EH (cell line): ENCODE measurements around the gene CCNY.
"Not testable (repeated sequence)": the region's sequence is repeated elsewhere in the genome, so short reads cannot be mapped to it uniquely, and the experiment has no call there.

ENCODE experiments used
- DNase-seq: peaks from one replicate; pipeline ENCODE4 v3.0.0-alpha.2; 2015; ENCODE audit warnings: low read depth

The CCNY gene

GRCh38 chr10:35518187-35518586 is 181.9 kb downstream of the CCNY start:
- DNase-seq, result not testable (repeated sequence)

- no peak for DNase-seq
Measured at GRCh38 chr10:35520996-35521395, 184.7 kb downstream of the CCNY start.

GRCh38 chr10:35523670-35524225 is 187.4 kb downstream of the CCNY start:
- no peak for DNase-seq

GRCh38 chr10:35526746-35527145 is 190.4 kb downstream of the CCNY start:
- no peak for DNase-seq

GRCh38 chr10:35532141-35532540 is 195.8 kb downstream of the CCNY start:
- DNase-seq, result peak; percentile 35

GRCh38 chr10:35533565-35533964 is 197.3 kb downstream of the CCNY start:
- DNase-seq, result no peak

- DNase-seq, result no peak
Measured at GRCh38 chr10:35535136-35535535, 198.8 kb downstream of the CCNY start.

GRCh38 chr10:35536789-35537188 is 200.5 kb downstream of the CCNY start:
- no peak for DNase-seq

GRCh38 chr10:35537925-35538324 is 201.6 kb downstream of the CCNY start:
- DNase-seq, result not testable (repeated sequence)

- DNase-seq, result no peak
Measured at GRCh38 chr10:35540296-35541164, 204.2 kb downstream of the CCNY start.

GRCh38 chr10:35541720-35542119 is 205.4 kb downstream of the CCNY start:
- no peak for DNase-seq

- DNase-seq, result no peak
Measured at GRCh38 chr10:35542303-35542702, 206.0 kb downstream of the CCNY start.

GRCh38 chr10:35545079-35545657 is 208.9 kb downstream of the CCNY start:
- no peak for DNase-seq

GRCh38 chr10:35545878-35546590 is 209.7 kb downstream of the CCNY start:
- DNase-seq, result peak; percentile 57

- peak; percentile 91 for DNase-seq
Measured at GRCh38 chr10:35546824-35547225, 210.5 kb downstream of the CCNY start.

GRCh38 chr10:35552650-35553342 is 216.5 kb downstream of the CCNY start:
- DNase-seq, result no peak

- DNase-seq, result no peak
Measured at GRCh38 chr10:35554036-35554435, 217.7 kb downstream of the CCNY start.

GRCh38 chr10:35554461-35555056 is 218.2 kb downstream of the CCNY start:
- no peak for DNase-seq

GRCh38 chr10:35555962-35556930 is 219.9 kb downstream of the CCNY start:
- DNase-seq, result no peak

- DNase-seq, result no peak
Measured at GRCh38 chr10:35558276-35558675, 222.0 kb downstream of the CCNY start.
